Lower leg skin (tissue), 4 donors: ENCODE results near the gene VSIG1. TPM values are rescaled to one million over a fixed set of nuclear protein-coding genes. Genes with fewer than 3 reads are reported as not detected.

Source experiments
- DNase-seq, 2 donors: peaks; one replicate each; pipeline ENCODE4 v3.0.0-alpha.2; 2019; ENCODE audit warnings: low spot score in 2 of 2
- H3K4me3 ChIP-seq: fragments of 200-600 bp; sonication (generic); 2 replicates; pipeline ENCODE4 v1.5.1; 2017; ENCODE audit warnings: mild to moderate bottlenecking, low read depth; ENCODE audit not compliant: poor library complexity, severe bottlenecking
- POLR2A ChIP-seq, 2 donors: fragments of 450-650 bp; IDR thresholded peaks; one replicate each; pipeline ENCODE4 v1.6.1; 2016 to 2017; ENCODE audit warnings: antibody characterized with exemption in 2 of 2, mild to moderate bottlenecking in 1 of 2, moderate library complexity in 1 of 2
- WGBS, 2 donors: methylation state at CpG; one replicate each; pipeline ENCODE4 v1.1.5; 2018; 5-methylcytosine and 5-hydroxymethylcytosine counted together
- intact Hi-C: fragments of 100-400 bp; cut with DNase I; formaldehyde crosslinking; loops from one replicate; pipeline ENCODE4 v1.15.0; 2023; ENCODE audit warnings: low total_unique reads
- total RNA-seq, 4 donors: library from RNA; depleted of rRNA; stranded (reverse); fragments of >200 nt; gene quantifications; one replicate each; pipeline ENCODE4 v1.1.0, GENCODE V29; 2016
- TF ChIP-seq, protein P1 (sequence below), 3 donors: fragments of 450-650 bp; IDR thresholded peaks; one replicate each; pipeline ENCODE4 v1.5.1; 2016; ENCODE audit warnings: antibody characterized with exemption in 3 of 3, mild to moderate bottlenecking in 3 of 3, moderate library complexity in 2 of 3

VSIG1 gene
- total RNA-seq, 4 donors from 2014 or later, result 1.2 to 1.6 TPM; not detected in 2

DNA sequence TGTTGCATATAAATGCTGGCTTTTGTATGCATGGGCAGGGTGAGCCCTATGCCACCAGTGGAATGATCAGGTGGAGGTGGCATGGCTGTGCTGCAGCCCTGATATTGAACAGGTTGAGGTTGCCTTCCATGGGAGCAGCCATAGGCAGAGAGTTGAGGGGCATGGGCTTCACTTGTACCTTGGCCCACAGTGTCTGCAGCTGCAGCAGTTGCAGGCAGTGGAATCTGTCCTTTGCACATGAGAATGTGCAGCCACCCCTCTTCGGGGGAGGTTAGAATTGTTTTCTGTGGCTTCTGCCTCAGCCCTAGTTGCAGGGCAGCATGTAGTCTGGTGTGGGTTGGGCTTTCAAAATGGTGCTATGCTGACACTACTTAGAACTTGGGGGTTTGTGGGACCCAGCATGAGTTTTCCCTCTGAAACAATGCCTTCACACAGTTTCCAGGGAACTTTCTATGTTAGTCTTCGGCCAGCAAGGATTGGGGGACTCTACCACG lies 25.4 kb upstream of the VSIG1 start:
- intact Hi-C loops, result no loop called here
- no peak for DNase-seq
- TF ChIP-seq POLR2A (IDR thresholded peaks at IDR 0.05), result no peak
- TF ChIP-seq, protein P1, sequence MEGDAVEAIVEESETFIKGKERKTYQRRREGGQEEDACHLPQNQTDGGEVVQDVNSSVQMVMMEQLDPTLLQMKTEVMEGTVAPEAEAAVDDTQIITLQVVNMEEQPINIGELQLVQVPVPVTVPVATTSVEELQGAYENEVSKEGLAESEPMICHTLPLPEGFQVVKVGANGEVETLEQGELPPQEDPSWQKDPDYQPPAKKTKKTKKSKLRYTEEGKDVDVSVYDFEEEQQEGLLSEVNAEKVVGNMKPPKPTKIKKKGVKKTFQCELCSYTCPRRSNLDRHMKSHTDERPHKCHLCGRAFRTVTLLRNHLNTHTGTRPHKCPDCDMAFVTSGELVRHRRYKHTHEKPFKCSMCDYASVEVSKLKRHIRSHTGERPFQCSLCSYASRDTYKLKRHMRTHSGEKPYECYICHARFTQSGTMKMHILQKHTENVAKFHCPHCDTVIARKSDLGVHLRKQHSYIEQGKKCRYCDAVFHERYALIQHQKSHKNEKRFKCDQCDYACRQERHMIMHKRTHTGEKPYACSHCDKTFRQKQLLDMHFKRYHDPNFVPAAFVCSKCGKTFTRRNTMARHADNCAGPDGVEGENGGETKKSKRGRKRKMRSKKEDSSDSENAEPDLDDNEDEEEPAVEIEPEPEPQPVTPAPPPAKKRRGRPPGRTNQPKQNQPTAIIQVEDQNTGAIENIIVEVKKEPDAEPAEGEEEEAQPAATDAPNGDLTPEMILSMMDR (IDR thresholded peaks at IDR 0.05), result no peak
- WGBS, 2 donors, result 59 to 65% methylated on average over 2 to 3 of the region's 3 CpGs
- no peak overlapping the region for H3K4me3 ChIP-seq

DNA sequence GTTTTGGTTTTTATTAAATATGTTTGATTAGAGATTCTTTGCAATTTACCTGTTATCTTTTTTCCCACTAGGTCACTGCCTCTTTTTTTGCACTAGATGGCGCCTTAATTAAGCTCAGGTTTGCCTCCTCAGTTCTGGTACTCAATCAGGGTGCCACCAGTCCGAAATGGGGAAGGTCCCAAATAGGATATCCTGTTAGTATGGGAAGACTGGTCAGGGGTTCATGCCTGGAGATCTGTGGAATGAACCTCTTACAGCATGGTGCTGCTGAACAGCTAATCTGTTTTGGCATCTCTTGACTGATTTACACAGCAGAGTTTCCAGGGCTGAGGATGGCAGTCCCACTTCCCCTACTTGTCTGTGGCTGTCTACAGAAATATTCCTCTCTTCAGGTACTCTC lies 24.2 kb upstream of the VSIG1 start:
- no peak for DNase-seq
- TF ChIP-seq, protein P1 (IDR thresholded peaks at IDR 0.05), result no peak
- TF ChIP-seq POLR2A (IDR thresholded peaks at IDR 0.05), result no peak
- no peak overlapping the region for H3K4me3 ChIP-seq
- intact Hi-C loops, result no loop called here
- 18 to 46% methylated on average over 2 of the region's 2 CpGs for WGBS, 2 donors

DNA sequence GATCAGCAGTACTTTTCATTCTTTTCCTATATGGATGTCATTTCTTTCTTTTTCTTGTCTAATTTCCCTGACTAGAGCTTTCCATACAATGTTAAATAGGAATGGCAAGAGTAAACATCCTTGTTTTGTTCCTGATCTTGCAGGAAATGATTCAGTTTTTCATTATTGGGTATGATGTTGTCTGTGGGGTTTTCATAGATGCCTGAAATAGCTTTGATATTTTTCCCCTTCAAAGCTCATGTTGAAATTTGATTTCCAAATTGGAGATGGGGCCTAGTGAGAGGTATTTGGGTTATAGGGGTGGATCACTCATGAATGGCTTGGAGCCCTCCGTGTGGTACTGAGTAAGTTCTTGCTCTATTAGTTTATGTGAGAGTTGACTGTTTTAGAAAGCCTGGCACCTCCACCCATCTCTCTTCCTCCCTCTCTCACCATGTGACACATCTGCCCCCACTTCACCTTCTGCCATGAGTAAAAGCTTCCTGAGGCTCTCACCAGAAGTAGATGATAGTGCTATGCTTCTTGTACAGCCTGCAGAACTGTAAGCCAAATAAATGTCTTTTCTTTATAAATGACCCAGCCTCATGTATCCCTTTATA lies 22.3 kb upstream of the VSIG1 start:
- TF ChIP-seq, protein P1 (IDR thresholded peaks at IDR 0.05), result no peak
- TF ChIP-seq POLR2A (IDR thresholded peaks at IDR 0.05), result no peak
- intact Hi-C loops, result no loop called here
- no peak overlapping the region for H3K4me3 ChIP-seq
- DNase-seq, result no peak
- WGBS, 2 donors, result 53 to 80% methylated on average over 1 of the region's 1 CpG

DNA sequence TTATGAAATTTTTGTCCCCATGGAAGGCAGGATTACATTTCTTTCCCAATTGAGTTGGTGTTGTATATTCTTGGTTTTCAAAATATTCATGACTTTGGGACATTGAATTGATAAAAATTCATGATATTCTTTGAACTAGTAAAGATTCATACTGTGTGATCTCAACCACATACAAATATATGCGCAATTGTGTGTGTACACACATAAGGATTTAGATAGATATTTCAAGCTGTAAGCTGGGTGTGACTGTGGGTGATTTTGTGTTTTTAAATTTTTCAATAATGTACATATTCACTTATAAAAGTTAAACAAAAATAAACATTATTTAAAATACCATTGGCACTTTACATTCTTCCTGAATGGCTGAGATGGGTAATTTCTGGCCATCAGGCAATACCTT lies 19.5 kb upstream of the VSIG1 start:
- intact Hi-C loops, result no loop called here
- TF ChIP-seq, protein P1 (IDR thresholded peaks at IDR 0.05), result no peak
- no peak for TF ChIP-seq POLR2A (IDR thresholded peaks at IDR 0.05)
- WGBS, 2 donors, result 86 to 89% methylated on average over 1 of the region's 1 CpG
- DNase-seq, result no peak
- H3K4me3 ChIP-seq, result no peak overlapping the region

DNA sequence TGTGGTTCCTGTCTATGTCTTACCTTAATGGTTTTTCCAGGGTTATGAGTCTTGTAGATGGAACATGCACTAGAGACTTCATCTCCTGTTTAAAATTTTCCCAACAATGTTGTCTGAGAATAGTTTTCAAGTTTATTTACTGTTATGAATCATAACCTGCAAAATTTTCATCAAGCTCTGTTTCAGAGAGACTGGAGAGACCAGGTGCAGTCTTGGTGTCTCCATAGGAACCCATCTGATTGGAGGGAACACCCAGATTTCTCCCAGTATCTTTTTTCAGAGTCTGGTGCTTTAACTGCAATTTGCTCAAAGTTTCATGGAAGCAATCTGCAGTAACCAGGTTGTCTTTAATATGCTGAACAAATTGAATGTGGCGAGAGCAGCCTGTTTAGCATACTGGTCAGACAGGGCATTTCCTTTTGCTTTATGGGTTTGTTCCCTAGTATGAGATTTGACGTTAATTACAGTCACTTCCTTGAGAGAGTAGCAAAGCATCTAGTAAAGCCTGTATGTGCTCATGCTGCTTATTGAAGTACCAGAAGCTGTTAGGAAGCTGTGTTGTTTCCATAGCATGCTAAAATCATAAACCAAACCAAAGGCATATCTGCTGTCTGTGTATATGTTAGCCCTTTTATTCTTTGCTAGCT lies 18.8 kb upstream of the VSIG1 start:
- intact Hi-C loops, result no loop called here
- H3K4me3 ChIP-seq, result no peak overlapping the region
- TF ChIP-seq, protein P1 (IDR thresholded peaks at IDR 0.05), result no peak
- TF ChIP-seq POLR2A (IDR thresholded peaks at IDR 0.05), result no peak
- 42 to 68% methylated on average over 2 of the region's 2 CpGs for WGBS, 2 donors
- DNase-seq, result no peak
